IMR-90 (cell line): ENCODE results near the gene ZNF286A. TPM values are rescaled to one million over a fixed set of nuclear protein-coding genes. Genes with fewer than 3 reads are reported as not detected.

Source experiments
- ATAC-seq: fragments of 200-7000 bp; cut with Tn5 transposase; 2 replicates; pipeline ENCODE4 v1.9.1; 2020; ENCODE audit warnings: low read depth, mild to moderate bottlenecking, moderate library complexity
- BruUV-seq: library from RNA; stranded (reverse); fragments of 400-500 nt; replicated peaks from 2 replicates; lab custom pipeline; 2021; lab: Mats Ljungman, UMichigan
- CTCF ChIA-PET: fragments of 300-600 bp; formaldehyde crosslinking; extraction: SDS; loops from one replicate; lab custom pipeline; 2021; ENCODE audit warnings: antibody characterized with exemption; lab: Yijun Ruan, JAX
- POLR2A ChIA-PET: fragments of 300-600 bp; sonication (Branson Sonifier 250); formaldehyde crosslinking; loops from one replicate; lab custom pipeline; 2022; ENCODE audit warnings: antibody characterized with exemption; ENCODE audit not compliant: unreplicated experiment; lab: Charles Lee
- DNase-seq: peaks from one replicate; pipeline ENCODE4 v3.0.0; 2013
- H2AFZ ChIP-seq: replicated peaks from 2 replicates; pipeline ENCODE3; 2013; ENCODE audit warnings: low read length, mild to moderate bottlenecking; ENCODE audit not compliant: poor library complexity
- H2AK5ac ChIP-seq: 2 replicates; pipeline ENCODE4 v1.6.1; 2013; ENCODE audit warnings: low read depth, low read length, inconsistent platforms
- H2AK9ac ChIP-seq: replicated peaks from 2 replicates; pipeline ENCODE3; 2013; ENCODE audit warnings: mild to moderate bottlenecking, low read depth, low read length, moderate library complexity; ENCODE audit not compliant: poor library complexity
- H2BK120ac ChIP-seq: 2 replicates; pipeline ENCODE4 v1.6.1; 2013; ENCODE audit warnings: low read depth, low read length, inconsistent platforms
- H2BK15ac ChIP-seq: 3 replicates; pipeline ENCODE4 v1.6.1; 2013; ENCODE audit warnings: low read depth, low read length, inconsistent platforms
- H2BK20ac ChIP-seq: 2 replicates; pipeline ENCODE4 v1.6.1; 2013; ENCODE audit warnings: low read depth, mild to moderate bottlenecking, inconsistent platforms, low read length, moderate library complexity
- H2BK5ac ChIP-seq: 2 replicates; pipeline ENCODE4 v1.6.1; 2013; ENCODE audit warnings: mild to moderate bottlenecking, low read depth, low read length, inconsistent platforms; ENCODE audit not compliant: poor library complexity, severe bottlenecking
- H3K14ac ChIP-seq: replicated peaks from 2 replicates; pipeline ENCODE4 v1.6.1; 2013; ENCODE audit warnings: low read depth, low read length, inconsistent platforms
- H3K18ac ChIP-seq: 2 replicates; pipeline ENCODE4 v1.6.1; 2013; ENCODE audit warnings: low read depth, low read length, control low read depth
- H3K23ac ChIP-seq: 2 replicates; pipeline ENCODE4 v1.6.1; 2013; ENCODE audit warnings: low read depth, low read length, inconsistent platforms
- H3K27ac ChIP-seq: 2 replicates; pipeline ENCODE4 v1.5.1; 2013; ENCODE audit warnings: mild to moderate bottlenecking, control low read depth, low read length; ENCODE audit not compliant: insufficient read depth
- H3K27me3 ChIP-seq: 2 replicates; pipeline ENCODE4 v1.6.1; 2013; ENCODE audit warnings: low read length; ENCODE audit not compliant: control insufficient read depth, insufficient read depth
- H3K36me3 ChIP-seq: 2 replicates; pipeline ENCODE4 v1.6.1; 2013; ENCODE audit warnings: low read length, mixed read lengths; ENCODE audit not compliant: control insufficient read depth, insufficient read depth
- H3K4ac ChIP-seq: 2 replicates; pipeline ENCODE4 v1.6.1; 2013; ENCODE audit warnings: low read depth, low read length, inconsistent platforms
- H3K4me1 ChIP-seq: 2 replicates; pipeline ENCODE4 v1.6.1; 2013; ENCODE audit warnings: low read length, mixed read lengths; ENCODE audit not compliant: control insufficient read depth, insufficient read depth
- H3K4me2 ChIP-seq: 2 replicates; pipeline ENCODE4 v1.6.1; 2013; ENCODE audit warnings: low read depth, mild to moderate bottlenecking, control low read depth, low read length, moderate library complexity
- H3K4me3 ChIP-seq: 2 replicates; pipeline ENCODE4 v1.5.1; 2013; ENCODE audit warnings: low read depth, mild to moderate bottlenecking, control low read depth, low read length, moderate library complexity; ENCODE audit not compliant: insufficient read depth
- H3K56ac ChIP-seq: 2 replicates; pipeline ENCODE4 v1.6.1; 2013; ENCODE audit warnings: low read length, inconsistent platforms; ENCODE audit not compliant: insufficient read depth; ENCODE audit errors: extremely low read depth
- H3K79me1 ChIP-seq, 2 experiments: 2 replicates each; pipeline ENCODE4 v1.6.1; 2013; ENCODE audit warnings: low read length in 2 of 2, inconsistent platforms in 1 of 2, low read depth in 1 of 2
- H3K9ac ChIP-seq: 2 replicates; pipeline ENCODE4 v1.6.1; 2013; ENCODE audit warnings: low read depth, low read length, control low read depth
- H3K9me1 ChIP-seq: 2 replicates; pipeline ENCODE4 v1.6.1; 2013; ENCODE audit warnings: low read length, inconsistent platforms; ENCODE audit not compliant: insufficient read depth
- H3K9me3 ChIP-seq: 2 replicates; pipeline ENCODE4 v1.6.1; 2013; ENCODE audit warnings: low read length; ENCODE audit not compliant: control insufficient read depth, insufficient read depth
- H4K20me1 ChIP-seq: 2 replicates; pipeline ENCODE4 v1.6.1; 2013; ENCODE audit warnings: low read length, inconsistent platforms; ENCODE audit not compliant: insufficient read depth
- H4K5ac ChIP-seq: 2 replicates; pipeline ENCODE4 v1.6.1; 2013; ENCODE audit warnings: mild to moderate bottlenecking, low read depth, low read length, control low read depth
- H4K8ac ChIP-seq, 2 experiments: 2 replicates each; pipeline ENCODE4 v1.6.1; 2013; ENCODE audit warnings: low read depth in 2 of 2, low read length in 2 of 2, control low read depth in 1 of 2, inconsistent platforms in 1 of 2
- H4K91ac ChIP-seq: 2 replicates; pipeline ENCODE4 v1.6.1; 2013; ENCODE audit warnings: low read depth, low read length, inconsistent platforms; ENCODE audit not compliant: insufficient read depth
- BHLHE40 ChIP-seq: fragments of 150-350 bp; IDR thresholded peaks from 2 replicates; pipeline ENCODE4 v1.6.1; 2016; ENCODE audit warnings: mild to moderate bottlenecking, low read depth, low read length
- CEBPB ChIP-seq: IDR thresholded peaks from 2 replicates; pipeline ENCODE4 v1.6.1; 2012; ENCODE audit warnings: low read depth, low read length, improper control_type of control experiment
- CHD1 ChIP-seq: IDR thresholded peaks from 2 replicates; pipeline ENCODE4 v1.6.1; 2012; ENCODE audit warnings: low read depth, low read length, improper control_type of control experiment
- CTCF ChIP-seq: conservative IDR thresholded peaks from 2 replicates; pipeline ENCODE4 v1.5.1; 2012; ENCODE audit warnings: mild to moderate bottlenecking, low read depth, low read length, improper control_type of control experiment
- FOS ChIP-seq: fragments of 150-350 bp; IDR thresholded peaks from 2 replicates; pipeline ENCODE4 v1.6.1; 2016; ENCODE audit warnings: low read depth, low read length
- MAFK ChIP-seq: IDR thresholded peaks from 2 replicates; pipeline ENCODE4 v1.6.1; 2012; ENCODE audit warnings: low read depth, low read length, improper control_type of control experiment
- MAZ ChIP-seq: IDR thresholded peaks from 2 replicates; pipeline ENCODE4 v1.6.1; 2012; ENCODE audit warnings: low read depth, mild to moderate bottlenecking, low read length, improper control_type of control experiment, moderate library complexity, borderline replicate concordance
- MXI1 ChIP-seq: IDR thresholded peaks from 2 replicates; pipeline ENCODE4 v1.6.1; 2012; ENCODE audit warnings: low read depth, mild to moderate bottlenecking, low read length, moderate library complexity, borderline replicate concordance
- NFE2L2 ChIP-seq: fragments of 150-350 bp; IDR thresholded peaks from 2 replicates; pipeline ENCODE4 v1.6.1; 2016; ENCODE audit warnings: low read depth, mild to moderate bottlenecking, low read length
- POLR2A ChIP-seq: IDR thresholded peaks from 2 replicates; pipeline ENCODE4 v1.6.1; 2012; ENCODE audit warnings: mild to moderate bottlenecking, low read depth, low read length
- RAD21 ChIP-seq: IDR thresholded peaks from 2 replicates; pipeline ENCODE4 v1.6.1; 2012; ENCODE audit warnings: low read length, improper control_type of control experiment
- RCOR1 ChIP-seq: IDR thresholded peaks from 2 replicates; pipeline ENCODE4 v1.6.1; 2012; ENCODE audit warnings: mild to moderate bottlenecking, low read length, improper control_type of control experiment; ENCODE audit not compliant: insufficient replicate concordance
- RFX5 ChIP-seq: IDR thresholded peaks from 2 replicates; pipeline ENCODE4 v1.8.0; 2012; ENCODE audit warnings: low read depth, mild to moderate bottlenecking, low read length, moderate library complexity
- SMC3 ChIP-seq: fragments of 150-350 bp; IDR thresholded peaks from 2 replicates; pipeline ENCODE4 v1.6.1; 2016; ENCODE audit warnings: low read depth, mild to moderate bottlenecking, antibody characterized with exemption, low read length, moderate library complexity
- USF2 ChIP-seq: fragments of 150-350 bp; IDR thresholded peaks from 2 replicates; pipeline ENCODE4 v1.6.1; 2017; ENCODE audit warnings: mild to moderate bottlenecking, antibody characterized with exemption, low read length, low read depth
- WGBS, 2 experiments: methylation state at CpG; one replicate each; pipeline versions ENCODE4 v1.1.5 to v1.1.7; 2013; ENCODE audit warnings: missing lambda C conversion rate in 2 of 2; ENCODE audit not compliant: insufficient read length in 1 of 2; ENCODE audit errors: extremely low coverage in 2 of 2; 5-methylcytosine and 5-hydroxymethylcytosine counted together
- dilution Hi-C: fragments of 300-500 bp; cut with HindIII; formaldehyde crosslinking; loops from one replicate; pipeline ENCODE4 v1.14.3; 2018; ENCODE audit warnings: low sequenced_read_pairs; ENCODE audit not compliant: unreplicated experiment
- in situ Hi-C: fragments of 300-500 bp; cut with MboI; formaldehyde crosslinking; loops from 3 replicates; pipeline ENCODE4 v1.14.3; 2019; ENCODE audit warnings: low sequenced_read_pairs, inconsistent platforms, mixed read lengths
- intact Hi-C: fragments of 100-400 bp; cut with micrococcal nuclease; formaldehyde crosslinking; loops from 2 replicates; pipeline ENCODE4 v1.10.0; 2022
- polyA plus RNA-seq, 3 experiments: library from polyadenylated mRNA; depleted of rRNA; stranded (reverse); fragments of >200 nt; gene quantifications; 2 replicates each; pipeline ENCODE4 v1.2.3, GENCODE V29; 2012; ENCODE audit warnings: low replicate concordance in 1 of 3
- total RNA-seq: library from RNA; depleted of rRNA; stranded (reverse); fragments of >200 nt; gene quantifications from 2 replicates; pipeline ENCODE4 v1.2.3, GENCODE V29; 2012
- TF ChIP-seq, protein P1 (sequence below): fragments of 150-350 bp; IDR thresholded peaks from 2 replicates; pipeline ENCODE4 v1.6.1; 2016; ENCODE audit warnings: low read depth, mild to moderate bottlenecking, low read length, moderate library complexity, borderline replicate concordance

The ZNF286A gene
- total and polyA plus RNA-seq, 2 of the 4 experiments (the other 2 are of a cell fraction): 19.8 to 37.6 TPM

GRCh38 chr17:15744885-15745284 lies 45.3 kb downstream of the ZNF286A start:
- Histone ChIP-seq H2AK9ac (no peak overlapping the region), H4K91ac (no peak overlapping the region), H2BK15ac (no peak overlapping the region), H4K20me1 (no peaks in the 10 kb centered on the region), H4K5ac (no peak overlapping the region), H2AK5ac (no peak overlapping the region), H2BK20ac (no peak overlapping the region), H3K18ac (no peak overlapping the region), H2BK120ac (no peak overlapping the region), H3K4ac (no peak overlapping the region), H2AFZ (no peak overlapping the region), H3K4me2 (no peak overlapping the region), H3K14ac (no peak overlapping the region), H3K4me3 (no peak overlapping the region), H3K9ac (no peak overlapping the region), H2BK5ac (no peak overlapping the region), H3K56ac (no peak overlapping the region), H3K27ac (no peak overlapping the region), H3K4me1 (no peaks in the 10 kb centered on the region; the same call in 1 of the 2 replicates), H3K27me3 (peaks cover 10% of the 10 kb centered on the region), H3K79me1 (no peaks in the 10 kb centered on the region), H3K23ac (no peak overlapping the region), H3K9me1 (no peaks in the 10 kb centered on the region), H3K9me3 (peaks cover 4% of the 10 kb centered on the region; the same call in 1 of the 2 replicates), H3K36me3 (no peaks in the 10 kb centered on the region), H4K8ac (no peak overlapping the region)
- dilution Hi-C loops: no loop called here
- ChIA-PET POLR2A (no interaction called here), CTCF (no interaction called here)
- no CpG with 5 or more reads among the region's 2 CpGs for WGBS, 2 experiments
- no peak for DNase-seq
- BruUV-seq: no TSS peak
- in situ Hi-C loops: no loop called here
- TF ChIP-seq FOS: no peak
- TF ChIP-seq USF2: no peak
- TF ChIP-seq MXI1: no peak
- no peak for TF ChIP-seq MAZ
- TF ChIP-seq BHLHE40: no peak
- TF ChIP-seq NFE2L2: no peak
- TF ChIP-seq RAD21: no peak
- TF ChIP-seq MAFK: no peak
- TF ChIP-seq CHD1: no peak
- no peak for TF ChIP-seq RFX5
- TF ChIP-seq SMC3: no peak
- TF ChIP-seq CEBPB: no peak
- no peak for TF ChIP-seq CTCF
- TF ChIP-seq, protein P1, sequence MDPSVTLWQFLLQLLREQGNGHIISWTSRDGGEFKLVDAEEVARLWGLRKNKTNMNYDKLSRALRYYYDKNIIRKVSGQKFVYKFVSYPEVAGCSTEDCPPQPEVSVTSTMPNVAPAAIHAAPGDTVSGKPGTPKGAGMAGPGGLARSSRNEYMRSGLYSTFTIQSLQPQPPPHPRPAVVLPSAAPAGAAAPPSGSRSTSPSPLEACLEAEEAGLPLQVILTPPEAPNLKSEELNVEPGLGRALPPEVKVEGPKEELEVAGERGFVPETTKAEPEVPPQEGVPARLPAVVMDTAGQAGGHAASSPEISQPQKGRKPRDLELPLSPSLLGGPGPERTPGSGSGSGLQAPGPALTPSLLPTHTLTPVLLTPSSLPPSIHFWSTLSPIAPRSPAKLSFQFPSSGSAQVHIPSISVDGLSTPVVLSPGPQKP: no peak
- TF ChIP-seq RCOR1: no peak
- TF ChIP-seq POLR2A: no peak
- intact Hi-C loops: no loop called here
- no peak for ATAC-seq
